Peyer's patch (tissue), 4 donors: Measurements from ENCODE around the gene REC8. TPM values are rescaled to one million over a fixed set of nuclear protein-coding genes. Genes with fewer than 3 reads are reported as not detected.

Experiments
- DNase-seq, 3 donors: peaks; one replicate each; pipeline ENCODE4 v3.0.0-alpha.2; 2017 to 2019
- H3K27ac ChIP-seq, 4 donors: fragments of 200-600 bp; sonication (generic); one replicate each; pipeline ENCODE4 v1.5.1; 2016 to 2019
- H3K27me3 ChIP-seq, 2 donors: fragments of 200-600 bp; sonication (generic); one replicate each; pipeline ENCODE4 v1.5.1; 2019
- H3K36me3 ChIP-seq, 3 donors: fragments of 200-600 bp; sonication (generic); one replicate each; pipeline ENCODE4 v1.5.1; 2016 to 2019
- H3K4me1 ChIP-seq, 4 donors: fragments of 200-600 bp; sonication (generic); one replicate each; pipeline ENCODE4 v1.5.1; 2016 to 2019
- H3K4me3 ChIP-seq, 4 donors: fragments of 200-600 bp; sonication (generic); 1 replicate in 3 of 4; 2 replicates in 1 of 4; pipeline ENCODE4 v1.5.1; 2016 to 2019; ENCODE audit warnings: mild to moderate bottlenecking in 1 of 4
- H3K9me3 ChIP-seq, 4 donors: fragments of 200-600 bp; sonication (generic); one replicate each; pipeline ENCODE4 v1.5.1; 2016 to 2019; ENCODE audit warnings: mild to moderate bottlenecking in 1 of 4
- POLR2A ChIP-seq, 2 donors: fragments of 450-650 bp; IDR thresholded peaks; one replicate each; pipeline ENCODE4 v1.5.1; 2017; ENCODE audit warnings: antibody characterized with exemption in 2 of 2, mild to moderate bottlenecking in 2 of 2, moderate library complexity in 2 of 2
- total RNA-seq, 4 donors: library from RNA; depleted of rRNA; stranded (reverse); fragments of >200 nt; gene quantifications; one replicate each; pipeline ENCODE4 v1.1.0, GENCODE V29; 2016
- TF ChIP-seq, protein P1 (sequence below), 6 experiments: fragments of 450-650 bp in 4 of 6; fragments of 200-600 bp in 2 of 6; sonication (generic) in 1 of 6; IDR thresholded peaks; one replicate each; pipeline ENCODE4 v1.5.1; 2017 to 2019; ENCODE audit warnings: antibody characterized with exemption in 6 of 6, mild to moderate bottlenecking in 3 of 6, moderate library complexity in 1 of 6

Gene REC8
- total RNA-seq = 10 to 100 TPM; 18.6 to 74.3 (median 37.8) TPM

DNA sequence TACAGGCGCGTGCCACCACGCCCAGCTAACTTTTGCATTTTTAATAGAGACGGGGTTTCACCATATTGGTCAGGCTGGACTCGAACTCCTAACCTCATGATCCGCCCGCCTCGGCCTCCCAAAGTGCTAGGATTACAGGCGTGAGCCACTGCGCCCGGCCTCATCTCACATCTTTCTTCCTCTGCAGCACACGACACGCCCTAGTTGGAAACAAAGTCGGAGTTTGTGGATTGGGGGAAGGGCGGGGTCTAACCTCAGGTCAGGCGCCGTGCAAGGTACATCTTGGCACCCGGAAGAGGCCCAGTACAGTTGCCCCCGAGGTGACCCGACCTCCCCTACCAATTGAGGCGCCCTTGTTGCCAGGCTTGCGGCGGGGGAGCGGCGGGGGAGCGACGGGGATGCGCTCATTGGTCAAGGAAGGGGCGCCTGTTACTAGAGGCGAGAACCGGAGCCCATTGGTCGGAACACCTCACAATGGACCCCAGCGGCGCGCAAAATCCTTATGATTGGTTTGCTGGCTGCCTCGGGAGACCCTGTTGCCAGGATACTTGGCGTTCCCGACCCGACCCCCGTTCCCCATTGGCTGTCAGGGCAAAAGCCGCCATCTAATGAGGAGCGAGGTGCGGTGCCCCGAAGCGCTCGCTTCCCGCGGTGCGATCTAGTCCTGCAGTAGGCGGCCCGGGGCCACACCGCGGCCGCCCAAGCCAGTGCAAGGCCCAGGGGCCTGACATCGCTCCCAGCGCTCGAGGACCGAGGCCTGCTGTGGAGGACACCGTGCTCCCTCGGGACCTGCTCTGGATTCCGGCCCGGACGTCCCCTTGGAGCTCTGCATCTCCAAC is at the start of gene REC8:
Gene REC8, plus strand, starts transcription at position 659 of the 839 bp plus-strand sequence. CDS start 473 bp downstream, outside the sequence.
- peak within 1 kb of the TSS; percentile 7 to 58 (median 38) for H3K4me3 ChIP-seq
- DNase-seq = peak; percentile 66 to 92 (median 90)
- TF ChIP-seq, protein P1, sequence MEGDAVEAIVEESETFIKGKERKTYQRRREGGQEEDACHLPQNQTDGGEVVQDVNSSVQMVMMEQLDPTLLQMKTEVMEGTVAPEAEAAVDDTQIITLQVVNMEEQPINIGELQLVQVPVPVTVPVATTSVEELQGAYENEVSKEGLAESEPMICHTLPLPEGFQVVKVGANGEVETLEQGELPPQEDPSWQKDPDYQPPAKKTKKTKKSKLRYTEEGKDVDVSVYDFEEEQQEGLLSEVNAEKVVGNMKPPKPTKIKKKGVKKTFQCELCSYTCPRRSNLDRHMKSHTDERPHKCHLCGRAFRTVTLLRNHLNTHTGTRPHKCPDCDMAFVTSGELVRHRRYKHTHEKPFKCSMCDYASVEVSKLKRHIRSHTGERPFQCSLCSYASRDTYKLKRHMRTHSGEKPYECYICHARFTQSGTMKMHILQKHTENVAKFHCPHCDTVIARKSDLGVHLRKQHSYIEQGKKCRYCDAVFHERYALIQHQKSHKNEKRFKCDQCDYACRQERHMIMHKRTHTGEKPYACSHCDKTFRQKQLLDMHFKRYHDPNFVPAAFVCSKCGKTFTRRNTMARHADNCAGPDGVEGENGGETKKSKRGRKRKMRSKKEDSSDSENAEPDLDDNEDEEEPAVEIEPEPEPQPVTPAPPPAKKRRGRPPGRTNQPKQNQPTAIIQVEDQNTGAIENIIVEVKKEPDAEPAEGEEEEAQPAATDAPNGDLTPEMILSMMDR (IDR thresholded peaks at IDR 0.05) = no peak
- TF ChIP-seq POLR2A (IDR thresholded peaks at IDR 0.05) = no peak
- peaks cover 0 to 37% (median 0%) of the 10 kb centered on the region in 3 donors for H3K36me3 ChIP-seq
- no peaks in the 10 kb centered on the region for H3K27me3 ChIP-seq
- peak within 1 kb of the TSS in 3 of 4 donors; percentile 10 to 68 (median 23) for H3K27ac ChIP-seq
- H3K9me3 ChIP-seq = no peaks in the 10 kb centered on the region
- no peaks in the 10 kb centered on the region for H3K4me1 ChIP-seq

- TF ChIP-seq, protein P1 (IDR thresholded peaks at IDR 0.05) = no peak
- no peak for TF ChIP-seq POLR2A (IDR thresholded peaks at IDR 0.05)
- DNase-seq = no peak
- H3K36me3 ChIP-seq = peaks cover 0 to 73% (median 3%) of the 10 kb centered on the region in 3 donors
These were observed 49.5 kb upstream of the REC8 start for GRCh38 chr14:24122416-24122815.

DNA sequence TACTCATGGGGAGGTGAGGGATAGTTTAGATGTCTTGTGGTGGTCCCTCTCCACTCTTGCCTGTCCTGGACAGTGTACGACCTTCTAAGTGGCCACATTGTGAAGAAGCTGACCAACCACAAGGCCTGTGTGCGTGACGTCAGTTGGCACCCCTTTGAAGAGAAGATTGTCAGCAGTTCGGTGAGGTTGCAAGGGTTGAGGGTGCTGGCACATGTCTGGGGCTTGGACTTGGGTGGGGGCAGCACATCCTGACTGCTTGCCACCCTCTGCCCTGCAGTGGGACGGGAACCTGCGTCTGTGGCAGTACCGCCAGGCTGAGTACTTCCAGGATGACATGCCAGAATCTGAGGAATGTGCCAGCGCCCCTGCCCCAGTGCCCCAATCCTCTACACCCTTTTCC is 49.0 kb upstream of the REC8 start:
- no peak for TF ChIP-seq POLR2A (IDR thresholded peaks at IDR 0.05)
- TF ChIP-seq, protein P1 (IDR thresholded peaks at IDR 0.05) = no peak
- Histone ChIP-seq H3K4me3 (no peak overlapping the region), H3K27me3 (no peaks in the 10 kb centered on the region), H3K36me3 (peaks cover 0 to 68% (median 3%) of the 10 kb centered on the region in 3 donors), H3K27ac (peak overlapping the region in 1 of 4 donors; percentile 18), H3K9me3 (no peaks in the 10 kb centered on the region), H3K4me1 (no peaks in the 10 kb centered on the region)
- no peak for DNase-seq

More at GRCh38 chr14:24122416-24122815, 49.5 kb upstream of the REC8 start:
- Histone ChIP-seq H3K9me3 (no peaks in the 10 kb centered on the region), H3K27me3 (no peaks in the 10 kb centered on the region), H3K4me1 (peaks cover 0 to under 1% (median 0%) of the 10 kb centered on the region in 4 donors), H3K4me3 (no peak overlapping the region), H3K27ac (peak overlapping the region in 1 of 4 donors; percentile 31)

DNA sequence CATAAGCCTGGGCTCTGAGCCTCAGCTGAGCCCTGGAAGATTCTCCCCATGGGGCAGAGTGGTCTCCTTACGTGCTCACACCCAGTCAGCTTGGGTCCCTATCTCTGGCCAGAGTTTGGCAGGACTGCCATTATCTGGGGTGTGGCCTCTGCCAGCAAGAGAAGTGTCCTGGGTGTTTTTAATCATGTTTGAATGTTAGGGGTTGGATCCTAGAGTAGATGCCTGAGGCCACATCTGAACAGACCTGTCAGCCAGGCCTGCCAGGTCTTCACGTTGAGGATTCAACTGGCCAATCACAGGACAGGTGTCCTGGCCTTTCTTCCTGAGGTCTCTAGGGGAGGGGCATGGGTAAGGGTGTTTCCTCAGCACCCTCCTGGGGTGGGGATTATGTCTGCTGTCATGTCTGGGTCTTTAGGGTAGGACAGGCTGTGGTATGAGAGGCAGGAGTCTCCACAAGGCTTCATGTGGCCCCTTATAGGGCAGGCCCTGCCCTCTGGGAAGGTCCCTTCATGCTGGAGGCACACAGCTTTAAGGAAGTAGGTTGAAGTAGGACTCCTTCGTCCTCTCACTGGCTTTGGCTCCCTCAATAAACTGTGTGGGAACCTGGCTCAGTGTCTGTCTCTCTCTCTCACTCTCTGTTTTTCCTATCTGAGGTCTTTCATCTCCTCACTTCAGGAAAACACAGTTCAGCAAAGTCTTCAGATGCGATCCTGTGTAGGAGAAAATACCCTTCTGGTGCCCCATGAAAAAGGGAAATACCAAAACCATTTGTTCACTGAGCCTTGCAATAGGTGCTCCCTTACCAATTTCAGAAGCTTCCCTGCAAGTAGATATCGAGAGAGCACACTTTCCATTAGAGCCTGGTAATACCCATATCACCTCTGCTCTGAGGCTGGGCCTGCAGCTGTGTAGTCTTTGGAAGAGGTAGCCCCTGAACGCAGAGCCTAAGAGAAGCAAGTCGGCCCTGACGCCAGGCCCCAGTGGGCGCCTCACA is 48.2 kb upstream of the REC8 start:
- peaks cover 0 to 60% (median 3%) of the 10 kb centered on the region in 3 donors for H3K36me3 ChIP-seq
- no peaks in the 10 kb centered on the region for H3K27me3 ChIP-seq
- no peak for DNase-seq
- H3K27ac ChIP-seq = peak overlapping the region in 1 of 4 donors; percentile 52
- TF ChIP-seq, protein P1 (IDR thresholded peaks at IDR 0.05) = no peak
- TF ChIP-seq POLR2A (IDR thresholded peaks at IDR 0.05) = no peak
- H3K4me1 ChIP-seq = no peaks in the 10 kb centered on the region
- no peaks in the 10 kb centered on the region for H3K9me3 ChIP-seq
- H3K4me3 ChIP-seq = no peak overlapping the region

DNA sequence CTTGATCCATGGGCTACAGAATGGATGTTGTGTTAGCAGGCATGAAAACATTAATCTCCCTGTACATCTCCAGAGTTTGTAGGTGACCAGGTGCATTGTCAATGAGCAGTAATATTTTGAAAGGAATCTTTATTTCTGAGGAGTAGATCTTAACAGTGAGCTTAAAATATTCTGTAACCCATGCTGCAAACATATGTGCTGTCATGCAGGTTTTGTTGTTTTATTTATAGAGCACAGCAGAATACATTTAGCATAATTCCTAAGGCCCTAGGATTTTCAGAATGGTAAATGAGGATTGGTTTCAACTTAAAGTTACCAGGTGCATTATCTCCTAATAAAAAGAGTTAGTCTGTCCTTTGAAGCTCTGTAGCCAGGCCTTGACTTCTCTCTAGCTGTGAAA is 44.9 kb upstream of the REC8 start:
- no peak for DNase-seq
- Histone ChIP-seq H3K4me1 (no peaks in the 10 kb centered on the region), H3K9me3 (no peaks in the 10 kb centered on the region), H3K27ac (no peak overlapping the region), H3K27me3 (no peaks in the 10 kb centered on the region), H3K36me3 (peaks cover 0 to 27% (median 0%) of the 10 kb centered on the region in 3 donors), H3K4me3 (no peak overlapping the region)
- TF ChIP-seq POLR2A (IDR thresholded peaks at IDR 0.05) = no peak
- TF ChIP-seq, protein P1 (IDR thresholded peaks at IDR 0.05) = no peak
